Vagina (tissue), 2 donors: Measurements from ENCODE around the gene PKIG. TPM values are rescaled to one million over a fixed set of nuclear protein-coding genes. Genes with fewer than 3 reads are reported as not detected.
A peak's percentile ranks its signal among the peaks of the same experiment; 100 is the strongest.

Experiments used
- DNase-seq, 2 donors: peaks; one replicate each; pipeline ENCODE4 v3.0.0-alpha.2; 2017; ENCODE audit errors: extremely low spot score in 2 of 2
- H3K27ac ChIP-seq: fragments of 200-600 bp; sonication (generic); one replicate; pipeline ENCODE4 v1.5.1; 2019
- H3K27me3 ChIP-seq: fragments of 200-600 bp; sonication (generic); one replicate; pipeline ENCODE4 v1.5.1; 2019
- H3K36me3 ChIP-seq, 2 donors: fragments of 200-600 bp; sonication (generic); one replicate each; pipeline ENCODE4 v1.5.1; 2017 to 2019
- H3K4me1 ChIP-seq: fragments of 200-600 bp; sonication (generic); one replicate; pipeline ENCODE4 v1.5.1; 2019
- H3K4me3 ChIP-seq, 2 donors: fragments of 200-600 bp; sonication (generic); 1 replicate in 1 of 2; 2 replicates in 1 of 2; pipeline ENCODE4 v1.5.1; 2016 to 2019
- H3K9me3 ChIP-seq: fragments of 200-600 bp; sonication (generic); one replicate; pipeline ENCODE4 v1.5.1; 2019
- POLR2A ChIP-seq, 2 donors: fragments of 450-650 bp; IDR thresholded peaks; one replicate each; pipeline ENCODE4 v1.6.1; 2017; ENCODE audit warnings: antibody characterized with exemption in 2 of 2, mild to moderate bottlenecking in 2 of 2, moderate library complexity in 2 of 2
- POLR2AphosphoS5 ChIP-seq, 2 donors: sonication (generic); formaldehyde crosslinking; IDR thresholded peaks; one replicate each; pipeline ENCODE4 v1.9.0; 2017; ENCODE audit warnings: antibody characterized with exemption in 2 of 2, mild to moderate bottlenecking in 2 of 2, low read depth in 1 of 2; ENCODE audit not compliant: insufficient read depth in 1 of 2
- intact Hi-C: fragments of 100-400 bp; cut with DNase I; formaldehyde crosslinking; loops from one replicate; pipeline ENCODE4 v1.15.1; 2023
- total RNA-seq: library from RNA; depleted of rRNA; stranded (reverse); fragments of >200 nt; gene quantifications from one replicate; pipeline ENCODE4 v1.2.3, GENCODE V29; 2016
- TF ChIP-seq, protein P1 (sequence below), 3 experiments: fragments of 450-650 bp in 2 of 3; fragments of 200-600 bp in 1 of 3; sonication (generic) in 1 of 3; IDR thresholded peaks; one replicate each; pipeline ENCODE4 v1.5.1; 2017 to 2019; ENCODE audit warnings: antibody characterized with exemption in 3 of 3, mild to moderate bottlenecking in 2 of 3, moderate library complexity in 2 of 3

Gene PKIG
- total RNA-seq, 1 donor from 2014 or later, result 146 TPM

GRCh38 chr20:44648068-44648467 is 65.7 kb downstream of the PKIG start:
- H3K36me3 ChIP-seq, result no peaks in the 10 kb centered on the region
- peaks cover 31% of the 10 kb centered on the region for H3K4me1 ChIP-seq
- no peaks in the 10 kb centered on the region for H3K27me3 ChIP-seq
- no peak overlapping the region for H3K27ac ChIP-seq
- no peak for TF ChIP-seq POLR2A (IDR thresholded peaks at IDR 0.05)
- TF ChIP-seq, protein P1, sequence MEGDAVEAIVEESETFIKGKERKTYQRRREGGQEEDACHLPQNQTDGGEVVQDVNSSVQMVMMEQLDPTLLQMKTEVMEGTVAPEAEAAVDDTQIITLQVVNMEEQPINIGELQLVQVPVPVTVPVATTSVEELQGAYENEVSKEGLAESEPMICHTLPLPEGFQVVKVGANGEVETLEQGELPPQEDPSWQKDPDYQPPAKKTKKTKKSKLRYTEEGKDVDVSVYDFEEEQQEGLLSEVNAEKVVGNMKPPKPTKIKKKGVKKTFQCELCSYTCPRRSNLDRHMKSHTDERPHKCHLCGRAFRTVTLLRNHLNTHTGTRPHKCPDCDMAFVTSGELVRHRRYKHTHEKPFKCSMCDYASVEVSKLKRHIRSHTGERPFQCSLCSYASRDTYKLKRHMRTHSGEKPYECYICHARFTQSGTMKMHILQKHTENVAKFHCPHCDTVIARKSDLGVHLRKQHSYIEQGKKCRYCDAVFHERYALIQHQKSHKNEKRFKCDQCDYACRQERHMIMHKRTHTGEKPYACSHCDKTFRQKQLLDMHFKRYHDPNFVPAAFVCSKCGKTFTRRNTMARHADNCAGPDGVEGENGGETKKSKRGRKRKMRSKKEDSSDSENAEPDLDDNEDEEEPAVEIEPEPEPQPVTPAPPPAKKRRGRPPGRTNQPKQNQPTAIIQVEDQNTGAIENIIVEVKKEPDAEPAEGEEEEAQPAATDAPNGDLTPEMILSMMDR (IDR thresholded peaks at IDR 0.05), result no peak
- no peak for TF ChIP-seq POLR2AphosphoS5 (IDR thresholded peaks at IDR 0.05; ENCODE audit: insufficient read depth in 1 of 2, low read depth in 1 of 2)
- H3K9me3 ChIP-seq, result no peaks in the 10 kb centered on the region
- no peak for DNase-seq
- H3K4me3 ChIP-seq, result no peak overlapping the region
- intact Hi-C loops, result no loop called here

DNA sequence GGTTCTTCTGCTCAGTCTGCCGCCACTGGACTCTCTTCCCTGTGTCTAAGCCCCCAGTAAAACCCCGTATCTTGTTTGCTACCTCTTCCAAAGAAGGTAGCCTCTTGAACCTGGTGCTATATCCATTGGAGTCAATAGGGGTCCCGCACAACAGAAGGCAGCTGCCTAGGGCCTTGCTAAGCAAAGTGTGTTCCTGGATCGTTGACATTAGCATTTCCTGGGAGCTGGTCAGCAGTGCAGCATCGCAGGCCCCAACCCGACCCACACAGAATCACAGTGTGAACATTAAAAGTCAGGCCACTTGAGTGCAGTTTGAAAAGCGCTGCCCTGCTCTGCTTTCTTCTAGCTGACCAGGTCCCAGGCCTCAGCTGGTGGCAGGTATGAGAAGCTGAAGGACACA is 66.2 kb downstream of the PKIG start:
- no peaks in the 10 kb centered on the region for H3K27me3 ChIP-seq
- TF ChIP-seq POLR2AphosphoS5 (IDR thresholded peaks at IDR 0.05; ENCODE audit: insufficient read depth in 1 of 2, low read depth in 1 of 2), result no peak
- TF ChIP-seq POLR2A (IDR thresholded peaks at IDR 0.05), result no peak
- TF ChIP-seq, protein P1 (IDR thresholded peaks at IDR 0.05), result no peak
- H3K4me1 ChIP-seq, result peaks cover 29% of the 10 kb centered on the region
- H3K4me3 ChIP-seq, result no peak overlapping the region
- H3K27ac ChIP-seq, result no peak overlapping the region
- intact Hi-C loops, result no loop called here
- H3K36me3 ChIP-seq, result no peaks in the 10 kb centered on the region
- no peaks in the 10 kb centered on the region for H3K9me3 ChIP-seq
- no peak for DNase-seq

DNA sequence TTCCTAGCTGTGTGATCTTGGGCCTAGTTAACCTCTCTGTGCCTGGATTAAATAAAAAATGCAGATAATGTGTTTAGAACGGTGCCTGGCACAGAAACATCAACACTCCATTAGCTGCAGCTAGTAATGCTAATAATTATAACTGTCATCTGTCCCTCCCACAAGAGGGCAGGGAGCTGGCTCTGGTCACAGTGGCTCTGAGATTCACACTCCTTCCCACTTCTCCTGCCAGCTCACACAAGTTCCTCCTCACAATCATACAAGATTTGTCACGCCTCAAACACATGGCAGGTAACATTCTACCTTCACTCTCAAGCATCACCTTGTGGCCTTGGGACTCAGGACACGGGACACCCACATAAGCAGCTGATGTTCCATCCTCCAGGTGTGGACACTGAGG is 66.7 kb downstream of the PKIG start:
- TF ChIP-seq, protein P1 (IDR thresholded peaks at IDR 0.05), result no peak
- TF ChIP-seq POLR2A (IDR thresholded peaks at IDR 0.05) (no peak), POLR2AphosphoS5 (IDR thresholded peaks at IDR 0.05; ENCODE audit: insufficient read depth in 1 of 2, low read depth in 1 of 2) (no peak)
- H3K4me1 ChIP-seq, result peaks cover 24% of the 10 kb centered on the region
- H3K27me3 ChIP-seq, result no peaks in the 10 kb centered on the region
- no peaks in the 10 kb centered on the region for H3K9me3 ChIP-seq
- no peak for DNase-seq
- intact Hi-C loops, result no loop called here
- H3K4me3 ChIP-seq, result no peak overlapping the region
- H3K27ac ChIP-seq, result no peak overlapping the region
- H3K36me3 ChIP-seq, result no peaks in the 10 kb centered on the region

- peaks cover 19% of the 10 kb centered on the region for H3K4me1 ChIP-seq
- H3K4me3 ChIP-seq, result no peak overlapping the region
- no peaks in the 10 kb centered on the region for H3K36me3 ChIP-seq
- DNase-seq, result no peak
- no peak overlapping the region for H3K27ac ChIP-seq
- intact Hi-C loops, result no loop called here
- H3K9me3 ChIP-seq, result no peaks in the 10 kb centered on the region
- TF ChIP-seq, protein P1 (IDR thresholded peaks at IDR 0.05), result no peak
- TF ChIP-seq POLR2AphosphoS5 (IDR thresholded peaks at IDR 0.05; ENCODE audit: insufficient read depth in 1 of 2, low read depth in 1 of 2) (no peak), POLR2A (IDR thresholded peaks at IDR 0.05) (no peak)
- no peaks in the 10 kb centered on the region for H3K27me3 ChIP-seq
These were observed 67.6 kb downstream of the PKIG start for GRCh38 chr20:44649976-44650375.

DNA sequence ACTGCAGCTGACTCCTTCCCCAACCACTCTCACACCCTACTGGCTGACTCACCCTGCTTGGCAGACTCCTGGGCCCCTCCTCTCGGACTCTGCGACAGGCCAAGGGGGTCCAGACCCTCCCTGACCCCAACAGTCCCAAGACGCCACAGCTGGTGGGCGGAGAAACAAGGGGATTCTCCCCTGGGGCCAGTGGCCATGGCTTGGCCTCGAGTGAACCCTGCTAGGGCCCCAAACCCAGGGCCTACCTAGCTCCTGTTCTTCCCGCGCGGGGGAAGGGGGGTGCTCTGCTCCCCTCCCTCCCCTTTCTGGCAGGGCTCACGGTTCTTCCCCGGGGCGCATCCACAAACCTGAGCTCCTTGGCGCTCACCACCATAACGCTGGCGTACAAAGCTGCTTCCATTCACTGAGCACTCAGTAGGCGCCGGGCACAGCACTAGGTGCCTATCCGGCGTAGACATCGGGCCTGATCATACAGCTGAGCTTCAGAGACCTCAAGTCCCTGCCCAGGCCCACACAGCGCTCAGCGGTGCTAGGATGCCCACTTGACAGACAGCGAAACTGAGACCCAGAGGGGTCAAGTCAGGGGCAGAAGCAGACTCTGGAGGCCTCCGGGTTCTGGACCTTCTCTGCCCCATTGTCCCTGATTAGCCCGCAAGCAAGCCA is 68.5 kb downstream of the PKIG start:
- intact Hi-C loops, result no loop called here
- Histone ChIP-seq H3K27ac (peak overlapping the region; percentile 89), H3K36me3 (no peaks in the 10 kb centered on the region), H3K9me3 (no peaks in the 10 kb centered on the region), H3K4me1 (peaks cover 19% of the 10 kb centered on the region), H3K27me3 (no peaks in the 10 kb centered on the region), H3K4me3 (peak overlapping the region; percentile 75 to 95)
- TF ChIP-seq POLR2A (IDR thresholded peaks at IDR 0.05), result no peak
- no peak for TF ChIP-seq POLR2AphosphoS5 (IDR thresholded peaks at IDR 0.05; ENCODE audit: insufficient read depth in 1 of 2, low read depth in 1 of 2)
- TF ChIP-seq, protein P1 (IDR thresholded peaks at IDR 0.05), result no peak
- no peak for DNase-seq
